Measurements from ENCODE around the gene RASGRP2. TPM values are rescaled to one million over a fixed set of nuclear protein-coding genes. Genes with fewer than 3 reads are reported as not detected.

Gene RASGRP2
- total RNA-seq, 2 experiments from 2014 or later, result 159 to 162 TPM

- Mint-ChIP-seq H3K27me3 (peaks cover 5% of the 10 kb centered on the region), H3K4me3 (no peak overlapping the region), H3K9me3 (no peaks in the 10 kb centered on the region), H3K36me3 (no peaks in the 10 kb centered on the region), H3K27ac (no peak overlapping the region), H3K4me1 (peaks cover 8% of the 10 kb centered on the region)
- POLR2A ChIA-PET, result no interaction called here
- ATAC-seq (ENCODE audit: low read depth) (no peak), DNase-seq (no peak)
Measured at GRCh38 chr11:64685536-64685935, 58.4 kb downstream of the RASGRP2 start.

GRCh38 chr11:64684357-64684756 is 59.6 kb downstream of the RASGRP2 start:
- POLR2A ChIA-PET, result no interaction called here
- Mint-ChIP-seq H3K9me3 (no peaks in the 10 kb centered on the region), H3K36me3 (no peaks in the 10 kb centered on the region), H3K4me3 (no peak overlapping the region), H3K27ac (peak overlapping the region; percentile 42), H3K4me1 (peaks cover 10% of the 10 kb centered on the region), H3K27me3 (peaks cover 11% of the 10 kb centered on the region)
- DNase-seq, result no peak
- ATAC-seq (ENCODE audit: low read depth), result no peak

GRCh38 chr11:64681171-64681570 is 62.8 kb downstream of the RASGRP2 start:
- peaks cover 25% of the 10 kb centered on the region for H3K27me3 Mint-ChIP-seq
- DNase-seq, result no peak
- POLR2A ChIA-PET, result no interaction called here

GRCh38 chr11:64679846-64680245 is 64.1 kb downstream of the RASGRP2 start:
- peaks cover 2% of the 10 kb centered on the region for H3K4me1 Mint-ChIP-seq
- H3K27ac Mint-ChIP-seq, result no peak overlapping the region
- POLR2A ChIA-PET, result no interaction called here

More at GRCh38 chr11:64681171-64681570, 62.8 kb downstream of the RASGRP2 start:
- H3K4me3 Mint-ChIP-seq, result no peak overlapping the region
- ATAC-seq (ENCODE audit: low read depth), result no peak
- H3K4me1 Mint-ChIP-seq, result peaks cover 2% of the 10 kb centered on the region
- no peaks in the 10 kb centered on the region for H3K36me3 Mint-ChIP-seq
- H3K27ac Mint-ChIP-seq, result no peak overlapping the region
- no peaks in the 10 kb centered on the region for H3K9me3 Mint-ChIP-seq

GRCh38 chr11:64677441-64678023 is 66.4 kb downstream of the RASGRP2 start:
- Mint-ChIP-seq H3K27me3 (peaks cover 37% of the 10 kb centered on the region), H3K4me3 (no peak overlapping the region), H3K4me1 (peaks cover 2% of the 10 kb centered on the region), H3K36me3 (no peaks in the 10 kb centered on the region), H3K9me3 (no peaks in the 10 kb centered on the region), H3K27ac (no peak overlapping the region)
- ATAC-seq (ENCODE audit: low read depth) (no peak), DNase-seq (no peak)
- POLR2A ChIA-PET, result no interaction called here

More at GRCh38 chr11:64679846-64680245, 64.1 kb downstream of the RASGRP2 start:
- Mint-ChIP-seq H3K4me3 (no peak overlapping the region), H3K9me3 (no peaks in the 10 kb centered on the region), H3K36me3 (no peaks in the 10 kb centered on the region), H3K27me3 (peaks cover 32% of the 10 kb centered on the region)
- DNase-seq (no peak), ATAC-seq (ENCODE audit: low read depth) (no peak)

Other genes starting within 250 kb of the RASGRP2 start
- gene SLC22A11, start 188.2 kb downstream of the RASGRP2 start, total RNA-seq, result not detected
- not detected for gene SLC22A12, start 152.9 kb downstream of the RASGRP2 start, total RNA-seq
- gene NRXN2, start 20.9 kb downstream of the RASGRP2 start, total RNA-seq, result under 1 TPM in 1 of 2 experiments, not detected in 1; 0.36 TPM
- 1 to 10 TPM; 3.8 to 7.2 TPM for gene PYGM, start 15.8 kb upstream of the RASGRP2 start, total RNA-seq
- 100 to 1,000 TPM; 519 to 524 TPM for gene SF1, start 34.4 kb upstream of the RASGRP2 start, total RNA-seq
- gene MAP4K2, start 59.1 kb upstream of the RASGRP2 start, total RNA-seq, result 10 to 100 TPM; 92.0 to 96.2 TPM
- 10 to 100 TPM; 37.4 to 39.0 TPM for gene MEN1, start 66.4 kb upstream of the RASGRP2 start, total RNA-seq
- gene CDC42BPG, start 100.5 kb upstream of the RASGRP2 start, total RNA-seq, result 1 to 10 TPM; 3.4 to 3.5 TPM
- gene EHD1, start 134.5 kb upstream of the RASGRP2 start, total RNA-seq, result 100 to 1,000 TPM; 187 to 195 TPM
- gene ATG2A, start 173.1 kb upstream of the RASGRP2 start, total RNA-seq, result 10 to 100 TPM; 34.5 to 39.7 TPM
- 10 to 100 TPM; 18.6 to 22.3 TPM for gene PPP2R5B, start 180.5 kb upstream of the RASGRP2 start, total RNA-seq
- gene GPHA2, start 191.8 kb upstream of the RASGRP2 start, total RNA-seq, result not detected
- not detected for gene MAJIN, start 228.0 kb upstream of the RASGRP2 start, total RNA-seq